ENCODE results near the gene FAM120B. TPM values are rescaled to one million over a fixed set of nuclear protein-coding genes. Genes with fewer than 3 reads are reported as not detected.

The FAM120B gene
- total RNA-seq, 3 donors from 2014 or later: 30.7 to 40.0 (median 38.3) TPM

- no peak for TF ChIP-seq CTCF (IDR thresholded peaks at IDR 0.05)
- Histone ChIP-seq H3K36me3 (ENCODE audit: low read depth) (no peaks in the 10 kb centered on the region), H3K4me3 (no peak overlapping the region), H3K9me3 (no peaks in the 10 kb centered on the region), H3K4me1 (ENCODE audit: low read depth) (no peaks in the 10 kb centered on the region)
- intact Hi-C loops (cut with DNase I, micrococcal nuclease): no loop called here
- no peak for ATAC-seq
- DNase-seq: no peak
These were observed 142.4 kb downstream of the FAM120B start for GRCh38 chr6:170448751-170449630.

- DNase-seq: no peak
- Histone ChIP-seq H3K4me3 (no peak overlapping the region), H3K4me1 (ENCODE audit: low read depth) (no peaks in the 10 kb centered on the region), H3K9me3 (no peaks in the 10 kb centered on the region), H3K36me3 (ENCODE audit: low read depth) (no peaks in the 10 kb centered on the region)
- intact Hi-C loops (cut with DNase I, micrococcal nuclease): no loop called here
- TF ChIP-seq CTCF (IDR thresholded peaks at IDR 0.05): no peak
- no peak for ATAC-seq
These were observed 143.5 kb downstream of the FAM120B start for GRCh38 chr6:170449835-170450753.

- H3K9me3 ChIP-seq: no peaks in the 10 kb centered on the region
- ATAC-seq (no peak), DNase-seq (peak in 1 of 3 donors; percentile 36)
- intact Hi-C loops (cut with DNase I, micrococcal nuclease): no loop called here
- no peaks in the 10 kb centered on the region for H3K36me3 ChIP-seq (ENCODE audit: low read depth)
- TF ChIP-seq CTCF (IDR thresholded peaks at IDR 0.05): no peak
- no peak overlapping the region for H3K4me3 ChIP-seq
- no peaks in the 10 kb centered on the region for H3K4me1 ChIP-seq (ENCODE audit: low read depth)
These were observed 144.6 kb downstream of the FAM120B start for GRCh38 chr6:170450916-170451761.

- no peaks in the 10 kb centered on the region for H3K9me3 ChIP-seq
- intact Hi-C loops (cut with DNase I, micrococcal nuclease): no loop called here
- no peak for DNase-seq
- H3K4me1 ChIP-seq (ENCODE audit: low read depth): no peaks in the 10 kb centered on the region
- H3K36me3 ChIP-seq (ENCODE audit: low read depth): no peaks in the 10 kb centered on the region
- no peak for ATAC-seq
- no peak for TF ChIP-seq CTCF (IDR thresholded peaks at IDR 0.05)
- H3K4me3 ChIP-seq: no peak overlapping the region
These were observed 145.4 kb downstream of the FAM120B start for GRCh38 chr6:170451762-170452651.
